Measurements from ENCODE around the gene FRYL. TPM values are rescaled to one million over a fixed set of nuclear protein-coding genes. Genes with fewer than 3 reads are reported as not detected.

Gene FRYL
- total RNA-seq, 1 experiment from 2014 or later = 28.7 TPM

- DNase-seq (ENCODE audit: low read depth) = no peak
Measured at GRCh38 chr4:48558026-48558425, 222.1 kb downstream of the FRYL start.

GRCh38 chr4:48557478-48557877 is 222.6 kb downstream of the FRYL start:
- no peak for DNase-seq (ENCODE audit: low read depth)

DNA sequence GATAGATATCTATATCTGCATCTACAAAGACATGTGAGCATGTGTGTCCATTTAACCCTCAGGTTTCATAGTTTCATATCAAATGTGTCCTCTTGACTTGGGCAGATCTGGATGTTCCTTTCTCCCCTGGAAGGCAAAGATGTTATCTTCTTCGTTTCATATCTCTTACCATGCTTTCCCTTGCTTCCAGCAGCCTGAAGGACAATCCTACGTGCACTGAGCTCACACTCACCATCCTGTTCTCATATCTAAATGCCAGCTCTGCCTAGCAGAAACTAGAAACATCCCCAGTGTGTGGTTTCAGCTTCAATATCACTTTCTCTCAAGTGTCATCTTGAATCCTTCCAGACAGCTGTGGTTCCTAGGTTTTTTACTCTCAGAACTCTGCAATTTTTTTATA is 223.8 kb downstream of the FRYL start:
- no peak for DNase-seq (ENCODE audit: low read depth)

GRCh38 chr4:48554606-48555005 is 225.5 kb downstream of the FRYL start:
- no peak for DNase-seq (ENCODE audit: low read depth)

GRCh38 chr4:48553720-48554119 is 226.4 kb downstream of the FRYL start:
- no peak for DNase-seq (ENCODE audit: low read depth)

GRCh38 chr4:48546336-48546735 is 233.7 kb downstream of the FRYL start:
- DNase-seq (ENCODE audit: low read depth) = peak; percentile 19

DNA sequence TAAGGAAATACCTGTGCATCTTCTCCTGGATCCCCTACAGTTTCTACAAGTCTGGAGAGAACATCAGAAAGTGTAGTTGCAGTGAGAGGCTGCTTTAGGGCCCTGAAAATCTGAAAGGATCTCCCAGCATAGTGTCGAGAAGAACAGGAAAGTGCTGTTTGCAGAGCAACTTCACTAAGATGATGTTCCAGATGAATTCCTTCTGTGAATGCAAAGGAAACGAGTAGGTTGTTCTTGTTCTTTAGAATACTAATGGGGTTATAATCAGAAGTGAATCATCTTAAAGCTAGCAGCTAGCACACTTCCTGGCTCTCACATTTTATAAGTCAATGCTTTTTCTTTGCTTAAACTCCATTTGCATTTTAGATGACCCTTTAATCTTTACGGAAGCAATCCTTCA is 236.3 kb downstream of the FRYL start:
- DNase-seq (ENCODE audit: low read depth) = no peak

- no peak for DNase-seq (ENCODE audit: low read depth)
Measured at GRCh38 chr4:48542888-48543287, 237.2 kb downstream of the FRYL start.

GRCh38 chr4:48539597-48539996 is 240.5 kb downstream of the FRYL start:
- no peak for DNase-seq (ENCODE audit: low read depth)

- DNase-seq (ENCODE audit: low read depth) = no peak
Measured at GRCh38 chr4:48538358-48538757, 241.7 kb downstream of the FRYL start.

GRCh38 chr4:48526406-48526805 is 253.7 kb downstream of the FRYL start:
- DNase-seq (ENCODE audit: low read depth) = no peak

DNA sequence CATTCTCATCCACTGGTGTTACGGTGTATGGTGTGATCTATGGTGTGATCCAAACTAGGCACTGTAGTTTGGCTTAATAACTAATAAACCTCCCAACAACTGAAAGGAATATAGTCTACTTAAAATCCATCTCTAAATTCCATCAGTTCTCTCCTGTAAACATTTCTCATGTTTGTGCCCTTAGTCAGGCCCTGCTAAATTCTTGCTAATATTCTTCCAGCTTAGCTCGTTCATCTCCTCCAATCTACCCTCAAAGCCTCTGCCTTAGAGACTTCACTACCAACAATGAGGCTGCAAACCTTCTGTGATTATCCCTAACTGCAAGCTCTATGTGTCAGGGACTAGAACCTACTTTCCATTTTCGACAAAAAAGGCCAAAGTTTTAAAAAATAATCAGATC is 261.9 kb downstream of the FRYL start:
- DNase-seq (ENCODE audit: low read depth) = no peak

- DNase-seq (ENCODE audit: low read depth) = peak; percentile 3
Measured at GRCh38 chr4:48509543-48509942, 270.5 kb downstream of the FRYL start.

DNA sequence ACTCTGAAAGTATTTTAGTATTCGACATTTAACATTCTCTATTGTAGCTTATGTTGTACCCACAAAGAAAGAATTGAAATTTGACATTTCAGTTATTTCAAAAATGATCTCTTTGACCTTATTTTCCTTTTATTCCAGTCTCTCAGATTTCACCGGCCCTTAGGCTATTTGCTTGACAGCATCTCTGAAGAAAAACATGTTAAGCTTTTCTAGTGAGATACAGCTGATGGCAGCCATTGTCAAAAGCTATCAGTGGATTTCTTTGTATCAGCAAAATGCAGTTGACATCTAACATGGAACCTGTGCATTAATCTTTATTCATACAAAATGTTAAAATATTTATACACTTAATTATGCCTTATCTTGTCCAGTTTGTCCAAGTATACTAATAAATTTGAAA is 273.4 kb downstream of the FRYL start:
- DNase-seq (ENCODE audit: low read depth) = no peak

GRCh38 chr4:48504352-48504751 is 275.7 kb downstream of the FRYL start:
- DNase-seq (ENCODE audit: low read depth) = no peak

- DNase-seq (ENCODE audit: low read depth) = no peak
Measured at GRCh38 chr4:48504026-48504330, 276.1 kb downstream of the FRYL start.

GRCh38 chr4:48503233-48504025 is 276.6 kb downstream of the FRYL start:
- DNase-seq (ENCODE audit: low read depth) = no peak

DNA sequence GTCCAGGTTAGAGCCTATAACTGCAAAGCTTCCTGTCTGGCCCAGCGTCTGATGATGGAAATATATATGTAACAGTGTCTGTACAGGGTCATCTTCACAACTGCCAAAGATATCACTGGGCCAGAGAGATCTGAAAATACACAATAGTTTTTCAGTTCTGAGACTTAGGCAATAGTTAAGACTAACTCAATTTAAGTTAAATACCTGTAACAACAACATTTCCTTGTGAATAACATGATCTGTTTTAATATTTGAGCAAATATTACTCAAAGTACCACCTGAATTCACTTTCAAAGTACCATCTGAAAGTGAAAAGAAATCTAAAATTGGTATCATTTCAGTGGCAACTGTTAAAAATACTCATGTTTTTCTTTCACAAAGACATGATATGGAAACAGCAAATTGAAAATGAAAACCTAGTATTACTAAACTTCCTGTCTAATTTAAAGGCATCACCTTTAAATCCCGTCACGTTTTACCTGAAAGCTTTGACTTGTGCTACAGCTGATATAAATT is 280.5 kb downstream of the FRYL start:
- DNase-seq (ENCODE audit: low read depth) = no peak

- DNase-seq (ENCODE audit: low read depth) = no peak
Measured at GRCh38 chr4:48498895-48499294, 281.2 kb downstream of the FRYL start.

DNA sequence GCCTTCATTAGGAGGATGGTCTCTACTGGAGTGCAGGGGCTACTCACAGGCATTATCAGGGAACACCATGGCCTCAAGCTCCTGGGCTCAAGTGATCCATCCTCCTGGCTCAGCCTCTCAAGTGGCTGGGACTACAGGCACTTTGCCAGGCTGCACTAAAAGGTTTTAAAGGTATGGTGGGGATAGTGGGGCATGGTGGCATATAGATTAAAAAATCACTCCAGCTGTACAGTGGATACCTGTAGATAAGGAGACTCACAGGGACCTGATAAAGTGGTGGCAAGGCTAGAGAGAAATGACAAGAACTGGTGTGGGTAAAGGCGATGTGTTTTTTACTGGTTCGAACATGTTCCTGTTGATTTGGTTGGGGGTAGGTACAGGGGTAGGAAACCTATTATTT is 284.1 kb downstream of the FRYL start:
- DNase-seq (ENCODE audit: low read depth) = no peak

GRCh38 chr4:48493452-48494100 is 286.5 kb downstream of the FRYL start:
- DNase-seq (ENCODE audit: low read depth) = no peak

DNA sequence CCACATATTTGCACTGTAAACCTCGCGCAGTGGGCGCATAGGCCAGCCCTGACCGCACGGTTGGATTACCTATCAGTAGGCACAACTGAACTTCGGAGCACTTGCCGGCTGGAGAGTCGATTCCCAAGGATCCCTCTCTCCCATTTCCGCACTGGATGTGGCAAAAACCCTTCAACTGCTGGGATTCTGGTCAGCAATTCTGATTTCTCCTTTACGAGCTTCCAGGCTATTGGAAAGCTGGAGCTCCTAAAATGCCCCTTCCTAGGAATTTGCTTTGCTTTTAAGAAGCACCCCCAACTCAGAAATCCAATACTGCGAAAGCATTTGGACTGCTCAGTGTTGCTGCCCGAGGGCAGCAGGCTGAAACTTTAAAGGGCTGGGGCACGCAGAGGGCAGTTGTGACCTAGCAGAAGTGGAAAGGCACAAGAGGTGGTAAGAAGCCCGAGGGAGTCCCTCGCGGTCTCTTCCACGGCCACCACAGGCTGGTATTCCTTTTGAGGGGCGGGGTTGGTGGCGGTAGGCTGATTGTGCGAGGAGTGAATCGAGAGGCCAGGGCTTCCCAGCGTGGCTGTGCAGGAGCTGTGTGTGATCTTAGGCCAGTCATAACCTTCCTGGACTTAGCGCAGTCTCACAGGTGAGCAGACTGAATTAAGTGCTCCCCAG is 288.4 kb downstream of the FRYL start:
- DNase-seq (ENCODE audit: low read depth) = no peak
